Gastrocnemius medialis (tissue), 4 donors: ENCODE data around the gene TBC1D8. TPM values are rescaled to one million over a fixed set of nuclear protein-coding genes. Genes with fewer than 3 reads are reported as not detected.
A peak's percentile ranks its signal among the peaks of the same experiment; 100 is the strongest.

Experiments used
- ATAC-seq, 2 donors: fragments of 150-250 bp; one replicate each; pipeline ENCODE4 v1.9.1; 2016
- DNase-seq, 2 donors: peaks; one replicate each; pipeline ENCODE4 v3.0.0-alpha.2; 2019
- H3K27ac ChIP-seq, 4 donors: fragments of 200-600 bp; sonication (generic); 1 replicate in 1 of 4; 2 replicates in 3 of 4; pipeline ENCODE4 v1.5.1; 2016 to 2018; ENCODE audit warnings: mild to moderate bottlenecking in 2 of 4, moderate library complexity in 1 of 4
- H3K27me3 ChIP-seq, 3 donors: fragments of 200-600 bp; sonication (generic) in 2 of 3; 1 replicate in 1 of 3; 2 replicates in 2 of 3; pipeline versions ENCODE4 v1.5.1 to v1.6.0; 2016 to 2019; ENCODE audit warnings: mild to moderate bottlenecking in 1 of 3, moderate library complexity in 1 of 3
- H3K36me3 ChIP-seq, 2 donors: fragments of 200-600 bp; sonication (generic) in 1 of 2; one replicate each; pipeline ENCODE4 v1.5.1; 2017 to 2018
- H3K4me1 ChIP-seq, 2 donors: fragments of 200-600 bp; sonication (generic) in 1 of 2; one replicate each; pipeline ENCODE4 v1.5.1; 2016 to 2017; ENCODE audit warnings: mild to moderate bottlenecking in 2 of 2
- H3K4me3 ChIP-seq, 4 donors: fragments of 200-600 bp; sonication (generic) in 3 of 4; 1 replicate in 1 of 4; 2 replicates in 3 of 4; pipeline ENCODE4 v1.5.1; 2016 to 2019; ENCODE audit warnings: mild to moderate bottlenecking in 2 of 4
- H3K9me3 ChIP-seq, 3 donors: fragments of 200-600 bp; sonication (generic) in 2 of 3; 1 replicate in 1 of 3; 2 replicates in 2 of 3; pipeline ENCODE4 v1.5.1; 2016 to 2019
- CTCF ChIP-seq, 5 experiments: fragments of 450-650 bp in 3 of 5; fragments of 200-600 bp in 2 of 5; sonication (generic) in 2 of 5; IDR thresholded peaks in 4 of 5; conservative IDR thresholded peaks in 1 of 5; 1 replicate in 4 of 5; 2 replicates in 1 of 5; pipeline ENCODE4 v1.5.1; 2016 to 2019; ENCODE audit warnings: antibody characterized with exemption in 5 of 5, mild to moderate bottlenecking in 3 of 5, moderate library complexity in 3 of 5
- POLR2A ChIP-seq, 2 donors: fragments of 450-650 bp; IDR thresholded peaks; one replicate each; pipeline ENCODE4 v1.6.1; 2017; ENCODE audit warnings: antibody characterized with exemption in 2 of 2, mild to moderate bottlenecking in 2 of 2, moderate library complexity in 2 of 2
- in situ Hi-C, 4 donors: fragments of 200-750 bp; cut with MboI; loops; one replicate each; pipeline versions ENCODE4 v1.15.0 to v1.8.0; 2017; ENCODE audit warnings: low sequenced_read_pairs in 4 of 4
- intact Hi-C: fragments of 100-400 bp; cut with DNase I; formaldehyde crosslinking; loops from one replicate; pipeline ENCODE4 v1.15.1; 2023; ENCODE audit warnings: low total_unique reads
- total RNA-seq, 4 donors: library from RNA; depleted of rRNA; stranded (reverse); fragments of >200 nt; gene quantifications; one replicate each; pipeline versions ENCODE4 v1.1.0 to v1.2.3, GENCODE V29; 2016

The TBC1D8 gene
- total RNA-seq, 4 donors from 2014 or later, result 103 to 298 (median 201) TPM

- Histone ChIP-seq H3K9me3 (no peaks in the 10 kb centered on the region), H3K4me3 (peak overlapping the region in 3 of 4 donors; percentile 4 to 24 (median 17)), H3K27ac (peak overlapping the region; percentile 84 to 100 (median 99)), H3K27me3 (no peaks in the 10 kb centered on the region), H3K36me3 (no peaks in the 10 kb centered on the region), H3K4me1 (peaks cover 88 to 92% of the 10 kb centered on the region in 2 donors)
- peak; percentile 51 to 89 for DNase-seq
- intact Hi-C loops, result no loop called here
- in situ Hi-C loops, result no loop called here
- ATAC-seq, result peak in 1 of 2 donors; percentile 23
- TF ChIP-seq POLR2A (IDR thresholded peaks at IDR 0.05), result peak in 1 of 2 donors; percentile 56
- TF ChIP-seq CTCF (IDR thresholded peaks at IDR 0.05 in 4 of 5, conservative IDR thresholded peaks at IDR 0.05 in 1 of 5), result no peak
Observed at GRCh38 chr2:101119431-101119830, 31.8 kb downstream of the TBC1D8 start.

- peak in 1 of 2 donors; percentile 65 for DNase-seq
- peak in 1 of 2 donors; percentile 10 for TF ChIP-seq POLR2A (IDR thresholded peaks at IDR 0.05)
- no peak for TF ChIP-seq CTCF (IDR thresholded peaks at IDR 0.05 in 4 of 5, conservative IDR thresholded peaks at IDR 0.05 in 1 of 5)
- H3K4me3 ChIP-seq, result no peak overlapping the region
- H3K9me3 ChIP-seq, result no peaks in the 10 kb centered on the region
- peaks cover 83 to 95% of the 10 kb centered on the region in 2 donors for H3K4me1 ChIP-seq
- ATAC-seq, result no peak
- intact Hi-C loops, result no loop called here
- no peaks in the 10 kb centered on the region for H3K36me3 ChIP-seq
- peak overlapping the region; percentile 84 to 100 (median 99) for H3K27ac ChIP-seq
- in situ Hi-C loops, result no loop called here
- no peaks in the 10 kb centered on the region for H3K27me3 ChIP-seq
Observed at GRCh38 chr2:101116841-101117552, 34.2 kb downstream of the TBC1D8 start.

GRCh38 chr2:101116348-101116747, 34.8 kb downstream of the TBC1D8 start:
- intact Hi-C loops, result no loop called here
- no peak for ATAC-seq
- TF ChIP-seq CTCF (IDR thresholded peaks at IDR 0.05 in 4 of 5, conservative IDR thresholded peaks at IDR 0.05 in 1 of 5) (no peak), POLR2A (IDR thresholded peaks at IDR 0.05) (no peak)
- no peaks in the 10 kb centered on the region for H3K36me3 ChIP-seq
- no peak overlapping the region for H3K4me3 ChIP-seq
- DNase-seq, result no peak
- H3K27ac ChIP-seq, result peak overlapping the region; percentile 84 to 100 (median 99)
- H3K9me3 ChIP-seq, result no peaks in the 10 kb centered on the region
- H3K4me1 ChIP-seq, result peaks cover 83 to 96% of the 10 kb centered on the region in 2 donors
- H3K27me3 ChIP-seq, result no peaks in the 10 kb centered on the region
- in situ Hi-C loops, result no loop called here

- peak; percentile 7 to 10 for ATAC-seq
- TF ChIP-seq CTCF (IDR thresholded peaks at IDR 0.05 in 4 of 5, conservative IDR thresholded peaks at IDR 0.05 in 1 of 5) (no peak), POLR2A (IDR thresholded peaks at IDR 0.05) (no peak)
- intact Hi-C loops, result no loop called here
- Histone ChIP-seq H3K4me1 (peaks cover 83 to 97% of the 10 kb centered on the region in 2 donors), H3K27me3 (no peaks in the 10 kb centered on the region), H3K27ac (peak overlapping the region; percentile 84 to 100 (median 99)), H3K9me3 (no peaks in the 10 kb centered on the region), H3K4me3 (no peak overlapping the region), H3K36me3 (no peaks in the 10 kb centered on the region)
- DNase-seq, result peak; percentile 58 to 86
- in situ Hi-C loops, result no loop called here
Observed at GRCh38 chr2:101115664-101116063, 35.5 kb downstream of the TBC1D8 start.
